ENCODE results near the gene CCNF.

DNA sequence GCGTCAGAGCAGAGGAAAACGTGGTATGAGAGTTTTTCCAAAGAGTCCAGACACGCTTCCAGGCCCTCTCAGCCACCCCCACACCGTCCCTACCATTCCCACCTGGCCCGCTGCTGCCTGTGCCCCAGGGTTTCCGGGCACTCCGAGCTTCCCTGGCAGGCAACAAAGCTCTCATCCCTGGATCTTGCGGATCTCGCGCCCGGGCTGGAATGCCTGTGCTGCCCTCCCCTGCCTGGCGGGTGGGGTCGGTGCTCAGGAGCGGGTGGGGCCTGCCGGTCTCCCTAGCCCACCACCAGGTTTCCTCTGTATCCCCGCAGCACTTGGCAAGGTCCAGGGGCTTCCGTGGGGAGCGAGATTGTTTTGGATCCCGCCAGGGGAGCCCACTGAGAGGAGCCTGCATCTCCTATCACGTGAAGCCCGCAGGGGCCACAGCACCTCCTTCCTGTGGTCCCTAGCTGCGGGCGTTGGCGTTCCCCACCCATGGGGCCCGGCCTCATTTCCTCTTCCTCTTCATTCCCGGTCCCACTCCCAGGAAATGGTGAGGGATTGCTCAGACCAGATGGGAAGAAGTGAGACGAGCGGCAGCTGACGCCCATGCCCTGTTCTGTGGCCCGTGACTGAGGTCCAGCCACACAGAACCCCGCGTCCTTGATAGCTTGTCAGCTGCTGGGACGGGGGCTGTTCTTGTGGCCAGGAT, 56.7 kb downstream of the CCNF start:
- TF ChIP-seq, protein P1, sequence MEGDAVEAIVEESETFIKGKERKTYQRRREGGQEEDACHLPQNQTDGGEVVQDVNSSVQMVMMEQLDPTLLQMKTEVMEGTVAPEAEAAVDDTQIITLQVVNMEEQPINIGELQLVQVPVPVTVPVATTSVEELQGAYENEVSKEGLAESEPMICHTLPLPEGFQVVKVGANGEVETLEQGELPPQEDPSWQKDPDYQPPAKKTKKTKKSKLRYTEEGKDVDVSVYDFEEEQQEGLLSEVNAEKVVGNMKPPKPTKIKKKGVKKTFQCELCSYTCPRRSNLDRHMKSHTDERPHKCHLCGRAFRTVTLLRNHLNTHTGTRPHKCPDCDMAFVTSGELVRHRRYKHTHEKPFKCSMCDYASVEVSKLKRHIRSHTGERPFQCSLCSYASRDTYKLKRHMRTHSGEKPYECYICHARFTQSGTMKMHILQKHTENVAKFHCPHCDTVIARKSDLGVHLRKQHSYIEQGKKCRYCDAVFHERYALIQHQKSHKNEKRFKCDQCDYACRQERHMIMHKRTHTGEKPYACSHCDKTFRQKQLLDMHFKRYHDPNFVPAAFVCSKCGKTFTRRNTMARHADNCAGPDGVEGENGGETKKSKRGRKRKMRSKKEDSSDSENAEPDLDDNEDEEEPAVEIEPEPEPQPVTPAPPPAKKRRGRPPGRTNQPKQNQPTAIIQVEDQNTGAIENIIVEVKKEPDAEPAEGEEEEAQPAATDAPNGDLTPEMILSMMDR (IDR thresholded peaks at IDR 0.05), result no peak
- TF ChIP-seq MAFK (IDR thresholded peaks at IDR 0.05; ENCODE audit: partially characterized antibody), result no peak
- TF ChIP-seq, protein P2, sequence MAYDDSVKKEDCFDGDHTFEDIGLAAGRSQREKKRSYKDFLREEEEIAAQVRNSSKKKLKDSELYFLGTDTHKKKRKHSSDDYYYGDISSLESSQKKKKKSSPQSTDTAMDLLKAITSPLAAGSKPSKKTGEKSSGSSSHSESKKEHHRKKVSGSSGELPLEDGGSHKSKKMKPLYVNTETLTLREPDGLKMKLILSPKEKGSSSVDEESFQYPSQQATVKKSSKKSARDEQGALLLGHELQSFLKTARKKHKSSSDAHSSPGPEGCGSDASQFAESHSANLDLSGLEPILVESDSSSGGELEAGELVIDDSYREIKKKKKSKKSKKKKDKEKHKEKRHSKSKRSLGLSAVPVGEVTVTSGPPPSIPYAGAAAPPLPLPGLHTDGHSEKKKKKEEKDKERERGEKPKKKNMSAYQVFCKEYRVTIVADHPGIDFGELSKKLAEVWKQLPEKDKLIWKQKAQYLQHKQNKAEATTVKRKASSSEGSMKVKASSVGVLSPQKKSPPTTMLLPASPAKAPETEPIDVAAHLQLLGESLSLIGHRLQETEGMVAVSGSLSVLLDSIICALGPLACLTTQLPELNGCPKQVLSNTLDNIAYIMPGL (CRISPR knock-in tag; IDR thresholded peaks at IDR 0.05; ENCODE audit: borderline replicate concordance), result no peak
